ENCODE measurements around the gene SNN. TPM values are rescaled to one million over a fixed set of nuclear protein-coding genes. Genes with fewer than 3 reads are reported as not detected.

The SNN gene
- total RNA-seq, 1 experiment from 2014 or later: 65.2 TPM

DNA sequence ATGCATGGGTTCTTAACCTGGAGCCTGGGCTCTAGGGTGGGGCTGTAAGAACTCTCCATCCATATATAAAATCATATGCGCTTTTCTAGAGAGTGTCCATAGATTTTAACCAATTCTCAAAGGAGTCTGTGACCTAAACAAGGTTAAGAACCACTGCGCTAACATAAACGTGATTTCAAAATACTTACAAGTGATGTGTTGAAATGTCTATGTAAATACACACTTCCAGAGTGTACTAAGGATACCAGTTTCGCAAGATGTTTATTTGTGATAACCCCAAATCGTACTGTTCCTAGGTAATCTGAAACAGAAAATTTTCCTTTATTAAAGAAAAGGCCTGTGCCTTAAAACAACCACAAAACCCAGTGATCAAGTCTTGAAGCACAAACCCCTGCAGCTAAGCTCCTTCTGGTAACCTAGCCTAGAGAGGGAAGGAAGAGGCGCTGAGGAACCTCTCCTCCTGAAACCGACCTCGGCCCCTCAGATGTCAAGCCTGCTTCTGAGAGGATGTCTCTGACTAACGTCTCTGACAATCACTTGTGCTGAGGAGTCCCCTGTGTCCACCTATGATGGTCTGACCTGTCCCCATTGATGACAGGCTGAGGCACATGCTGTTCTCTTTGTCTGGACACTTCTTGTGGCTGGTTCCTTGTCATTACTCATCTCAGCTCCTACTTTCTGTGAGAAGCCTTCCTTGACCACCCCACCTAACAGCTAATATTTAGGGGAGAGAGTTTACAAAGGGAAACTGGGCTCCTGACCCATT lies 32.2 kb downstream of the SNN start:
- POLR2A ChIA-PET: no interaction called here

DNA sequence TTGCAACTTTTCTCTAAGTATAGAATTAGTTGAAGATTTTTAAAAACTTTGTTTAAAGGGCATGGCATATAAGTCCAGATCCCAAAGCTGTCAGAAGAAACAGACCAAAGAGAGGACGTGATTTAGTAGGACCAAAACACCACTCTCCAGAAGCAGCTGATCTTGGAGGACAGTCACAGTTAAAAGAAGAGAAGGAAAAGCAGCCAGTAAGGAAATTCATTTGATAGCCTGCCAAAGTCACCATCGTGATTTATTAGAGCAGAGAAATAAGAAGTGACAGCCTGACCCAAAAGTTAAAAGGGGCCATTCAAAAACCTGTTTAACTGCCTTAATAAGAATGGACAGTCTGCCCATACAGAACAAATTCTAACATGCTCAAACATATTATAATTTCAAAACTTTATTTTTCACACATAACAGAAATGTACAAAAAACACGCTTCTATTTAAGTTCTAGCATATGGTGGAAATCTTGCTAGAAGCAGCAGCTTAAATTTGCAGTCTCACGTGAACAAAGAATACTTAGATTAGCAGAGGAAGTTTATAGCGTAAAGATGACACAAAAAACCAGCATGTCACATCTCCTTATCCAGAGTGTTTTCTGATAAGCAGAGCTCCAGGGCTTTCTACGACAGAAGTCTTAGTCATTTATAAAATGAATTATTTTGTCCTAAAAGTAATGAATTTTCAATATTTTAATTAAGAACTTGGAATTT lies 37.2 kb downstream of the SNN start:
- no peaks in the 10 kb centered on the region for H3K4me1 Mint-ChIP-seq
- no peak for TF ChIP-seq ZNF423 (CRISPR knock-in tag; IDR thresholded peaks at IDR 0.05)
- TF ChIP-seq, protein P1, sequence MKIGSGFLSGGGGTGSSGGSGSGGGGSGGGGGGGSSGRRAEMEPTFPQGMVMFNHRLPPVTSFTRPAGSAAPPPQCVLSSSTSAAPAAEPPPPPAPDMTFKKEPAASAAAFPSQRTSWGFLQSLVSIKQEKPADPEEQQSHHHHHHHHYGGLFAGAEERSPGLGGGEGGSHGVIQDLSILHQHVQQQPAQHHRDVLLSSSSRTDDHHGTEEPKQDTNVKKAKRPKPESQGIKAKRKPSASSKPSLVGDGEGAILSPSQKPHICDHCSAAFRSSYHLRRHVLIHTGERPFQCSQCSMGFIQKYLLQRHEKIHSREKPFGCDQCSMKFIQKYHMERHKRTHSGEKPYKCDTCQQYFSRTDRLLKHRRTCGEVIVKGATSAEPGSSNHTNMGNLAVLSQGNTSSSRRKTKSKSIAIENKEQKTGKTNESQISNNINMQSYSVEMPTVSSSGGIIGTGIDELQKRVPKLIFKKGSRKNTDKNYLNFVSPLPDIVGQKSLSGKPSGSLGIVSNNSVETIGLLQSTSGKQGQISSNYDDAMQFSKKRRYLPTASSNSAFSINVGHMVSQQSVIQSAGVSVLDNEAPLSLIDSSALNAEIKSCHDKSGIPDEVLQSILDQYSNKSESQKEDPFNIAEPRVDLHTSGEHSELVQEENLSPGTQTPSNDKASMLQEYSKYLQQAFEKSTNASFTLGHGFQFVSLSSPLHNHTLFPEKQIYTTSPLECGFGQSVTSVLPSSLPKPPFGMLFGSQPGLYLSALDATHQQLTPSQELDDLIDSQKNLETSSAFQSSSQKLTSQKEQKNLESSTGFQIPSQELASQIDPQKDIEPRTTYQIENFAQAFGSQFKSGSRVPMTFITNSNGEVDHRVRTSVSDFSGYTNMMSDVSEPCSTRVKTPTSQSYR (CRISPR knock-in tag; IDR thresholded peaks at IDR 0.05): no peak
- TF ChIP-seq, protein P2, sequence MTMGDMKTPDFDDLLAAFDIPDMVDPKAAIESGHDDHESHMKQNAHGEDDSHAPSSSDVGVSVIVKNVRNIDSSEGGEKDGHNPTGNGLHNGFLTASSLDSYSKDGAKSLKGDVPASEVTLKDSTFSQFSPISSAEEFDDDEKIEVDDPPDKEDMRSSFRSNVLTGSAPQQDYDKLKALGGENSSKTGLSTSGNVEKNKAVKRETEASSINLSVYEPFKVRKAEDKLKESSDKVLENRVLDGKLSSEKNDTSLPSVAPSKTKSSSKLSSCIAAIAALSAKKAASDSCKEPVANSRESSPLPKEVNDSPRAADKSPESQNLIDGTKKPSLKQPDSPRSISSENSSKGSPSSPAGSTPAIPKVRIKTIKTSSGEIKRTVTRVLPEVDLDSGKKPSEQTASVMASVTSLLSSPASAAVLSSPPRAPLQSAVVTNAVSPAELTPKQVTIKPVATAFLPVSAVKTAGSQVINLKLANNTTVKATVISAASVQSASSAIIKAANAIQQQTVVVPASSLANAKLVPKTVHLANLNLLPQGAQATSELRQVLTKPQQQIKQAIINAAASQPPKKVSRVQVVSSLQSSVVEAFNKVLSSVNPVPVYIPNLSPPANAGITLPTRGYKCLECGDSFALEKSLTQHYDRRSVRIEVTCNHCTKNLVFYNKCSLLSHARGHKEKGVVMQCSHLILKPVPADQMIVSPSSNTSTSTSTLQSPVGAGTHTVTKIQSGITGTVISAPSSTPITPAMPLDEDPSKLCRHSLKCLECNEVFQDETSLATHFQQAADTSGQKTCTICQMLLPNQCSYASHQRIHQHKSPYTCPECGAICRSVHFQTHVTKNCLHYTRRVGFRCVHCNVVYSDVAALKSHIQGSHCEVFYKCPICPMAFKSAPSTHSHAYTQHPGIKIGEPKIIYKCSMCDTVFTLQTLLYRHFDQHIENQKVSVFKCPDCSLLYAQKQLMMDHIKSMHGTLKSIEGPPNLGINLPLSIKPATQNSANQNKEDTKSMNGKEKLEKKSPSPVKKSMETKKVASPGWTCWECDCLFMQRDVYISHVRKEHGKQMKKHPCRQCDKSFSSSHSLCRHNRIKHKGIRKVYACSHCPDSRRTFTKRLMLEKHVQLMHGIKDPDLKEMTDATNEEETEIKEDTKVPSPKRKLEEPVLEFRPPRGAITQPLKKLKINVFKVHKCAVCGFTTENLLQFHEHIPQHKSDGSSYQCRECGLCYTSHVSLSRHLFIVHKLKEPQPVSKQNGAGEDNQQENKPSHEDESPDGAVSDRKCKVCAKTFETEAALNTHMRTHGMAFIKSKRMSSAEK (CRISPR knock-in tag; IDR thresholded peaks at IDR 0.05; ENCODE audit: borderline replicate concordance): no peak
- no peak for TF ChIP-seq ATF1 (CRISPR knock-in tag; IDR thresholded peaks at IDR 0.05)
- no peak for TF ChIP-seq FOXK1 (CRISPR knock-in tag; IDR thresholded peaks at IDR 0.05)
- TF ChIP-seq FOXP1 (CRISPR knock-in tag; IDR thresholded peaks at IDR 0.05; ENCODE audit: borderline replicate concordance): no peak
- TF ChIP-seq, protein P3, sequence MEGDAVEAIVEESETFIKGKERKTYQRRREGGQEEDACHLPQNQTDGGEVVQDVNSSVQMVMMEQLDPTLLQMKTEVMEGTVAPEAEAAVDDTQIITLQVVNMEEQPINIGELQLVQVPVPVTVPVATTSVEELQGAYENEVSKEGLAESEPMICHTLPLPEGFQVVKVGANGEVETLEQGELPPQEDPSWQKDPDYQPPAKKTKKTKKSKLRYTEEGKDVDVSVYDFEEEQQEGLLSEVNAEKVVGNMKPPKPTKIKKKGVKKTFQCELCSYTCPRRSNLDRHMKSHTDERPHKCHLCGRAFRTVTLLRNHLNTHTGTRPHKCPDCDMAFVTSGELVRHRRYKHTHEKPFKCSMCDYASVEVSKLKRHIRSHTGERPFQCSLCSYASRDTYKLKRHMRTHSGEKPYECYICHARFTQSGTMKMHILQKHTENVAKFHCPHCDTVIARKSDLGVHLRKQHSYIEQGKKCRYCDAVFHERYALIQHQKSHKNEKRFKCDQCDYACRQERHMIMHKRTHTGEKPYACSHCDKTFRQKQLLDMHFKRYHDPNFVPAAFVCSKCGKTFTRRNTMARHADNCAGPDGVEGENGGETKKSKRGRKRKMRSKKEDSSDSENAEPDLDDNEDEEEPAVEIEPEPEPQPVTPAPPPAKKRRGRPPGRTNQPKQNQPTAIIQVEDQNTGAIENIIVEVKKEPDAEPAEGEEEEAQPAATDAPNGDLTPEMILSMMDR (IDR thresholded peaks at IDR 0.05): no peak
- TF ChIP-seq, protein P4, sequence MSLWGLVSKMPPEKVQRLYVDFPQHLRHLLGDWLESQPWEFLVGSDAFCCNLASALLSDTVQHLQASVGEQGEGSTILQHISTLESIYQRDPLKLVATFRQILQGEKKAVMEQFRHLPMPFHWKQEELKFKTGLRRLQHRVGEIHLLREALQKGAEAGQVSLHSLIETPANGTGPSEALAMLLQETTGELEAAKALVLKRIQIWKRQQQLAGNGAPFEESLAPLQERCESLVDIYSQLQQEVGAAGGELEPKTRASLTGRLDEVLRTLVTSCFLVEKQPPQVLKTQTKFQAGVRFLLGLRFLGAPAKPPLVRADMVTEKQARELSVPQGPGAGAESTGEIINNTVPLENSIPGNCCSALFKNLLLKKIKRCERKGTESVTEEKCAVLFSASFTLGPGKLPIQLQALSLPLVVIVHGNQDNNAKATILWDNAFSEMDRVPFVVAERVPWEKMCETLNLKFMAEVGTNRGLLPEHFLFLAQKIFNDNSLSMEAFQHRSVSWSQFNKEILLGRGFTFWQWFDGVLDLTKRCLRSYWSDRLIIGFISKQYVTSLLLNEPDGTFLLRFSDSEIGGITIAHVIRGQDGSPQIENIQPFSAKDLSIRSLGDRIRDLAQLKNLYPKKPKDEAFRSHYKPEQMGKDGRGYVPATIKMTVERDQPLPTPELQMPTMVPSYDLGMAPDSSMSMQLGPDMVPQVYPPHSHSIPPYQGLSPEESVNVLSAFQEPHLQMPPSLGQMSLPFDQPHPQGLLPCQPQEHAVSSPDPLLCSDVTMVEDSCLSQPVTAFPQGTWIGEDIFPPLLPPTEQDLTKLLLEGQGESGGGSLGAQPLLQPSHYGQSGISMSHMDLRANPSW (CRISPR knock-in tag; conservative IDR thresholded peaks at IDR 0.05; ENCODE audit: low read depth): no peak
- TF ChIP-seq, protein P5, sequence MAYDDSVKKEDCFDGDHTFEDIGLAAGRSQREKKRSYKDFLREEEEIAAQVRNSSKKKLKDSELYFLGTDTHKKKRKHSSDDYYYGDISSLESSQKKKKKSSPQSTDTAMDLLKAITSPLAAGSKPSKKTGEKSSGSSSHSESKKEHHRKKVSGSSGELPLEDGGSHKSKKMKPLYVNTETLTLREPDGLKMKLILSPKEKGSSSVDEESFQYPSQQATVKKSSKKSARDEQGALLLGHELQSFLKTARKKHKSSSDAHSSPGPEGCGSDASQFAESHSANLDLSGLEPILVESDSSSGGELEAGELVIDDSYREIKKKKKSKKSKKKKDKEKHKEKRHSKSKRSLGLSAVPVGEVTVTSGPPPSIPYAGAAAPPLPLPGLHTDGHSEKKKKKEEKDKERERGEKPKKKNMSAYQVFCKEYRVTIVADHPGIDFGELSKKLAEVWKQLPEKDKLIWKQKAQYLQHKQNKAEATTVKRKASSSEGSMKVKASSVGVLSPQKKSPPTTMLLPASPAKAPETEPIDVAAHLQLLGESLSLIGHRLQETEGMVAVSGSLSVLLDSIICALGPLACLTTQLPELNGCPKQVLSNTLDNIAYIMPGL (CRISPR knock-in tag; IDR thresholded peaks at IDR 0.05): no peak
- TF ChIP-seq, protein P6, sequence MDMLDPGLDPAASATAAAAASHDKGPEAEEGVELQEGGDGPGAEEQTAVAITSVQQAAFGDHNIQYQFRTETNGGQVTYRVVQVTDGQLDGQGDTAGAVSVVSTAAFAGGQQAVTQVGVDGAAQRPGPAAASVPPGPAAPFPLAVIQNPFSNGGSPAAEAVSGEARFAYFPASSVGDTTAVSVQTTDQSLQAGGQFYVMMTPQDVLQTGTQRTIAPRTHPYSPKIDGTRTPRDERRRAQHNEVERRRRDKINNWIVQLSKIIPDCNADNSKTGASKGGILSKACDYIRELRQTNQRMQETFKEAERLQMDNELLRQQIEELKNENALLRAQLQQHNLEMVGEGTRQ (CRISPR knock-in tag; IDR thresholded peaks at IDR 0.05): no peak
- no peak for TF ChIP-seq CREM (CRISPR knock-in tag; IDR thresholded peaks at IDR 0.05)
- no peak for TF ChIP-seq SOX15 (CRISPR knock-in tag; IDR thresholded peaks at IDR 0.05)
- TF ChIP-seq SP1 (CRISPR knock-in tag; conservative IDR thresholded peaks at IDR 0.05): no peak

More for the DNA sequence above, 32.2 kb downstream of the SNN start:
- ATAC-seq: no peak
- Mint-ChIP-seq H3K27ac (no peak overlapping the region), H3K27me3 (ENCODE audit: low read depth) (no peaks in the 10 kb centered on the region), H3K4me3 (no peak overlapping the region), H3K9me3 (no peaks in the 10 kb centered on the region), H3K4me1 (no peaks in the 10 kb centered on the region), H3K36me3 (peaks cover 13% of the 10 kb centered on the region; the same call in 1 of the 2 replicates)
- DNase-seq (ENCODE audit: low spot score): no peak
- CTCF ChIA-PET: interaction anchor here (0.7 kb wide), 1 partner anchor 127 kb away, joined by 4 read pairs; no protein-coding TSS in a partner anchor
- TF ChIP-seq, protein P7, sequence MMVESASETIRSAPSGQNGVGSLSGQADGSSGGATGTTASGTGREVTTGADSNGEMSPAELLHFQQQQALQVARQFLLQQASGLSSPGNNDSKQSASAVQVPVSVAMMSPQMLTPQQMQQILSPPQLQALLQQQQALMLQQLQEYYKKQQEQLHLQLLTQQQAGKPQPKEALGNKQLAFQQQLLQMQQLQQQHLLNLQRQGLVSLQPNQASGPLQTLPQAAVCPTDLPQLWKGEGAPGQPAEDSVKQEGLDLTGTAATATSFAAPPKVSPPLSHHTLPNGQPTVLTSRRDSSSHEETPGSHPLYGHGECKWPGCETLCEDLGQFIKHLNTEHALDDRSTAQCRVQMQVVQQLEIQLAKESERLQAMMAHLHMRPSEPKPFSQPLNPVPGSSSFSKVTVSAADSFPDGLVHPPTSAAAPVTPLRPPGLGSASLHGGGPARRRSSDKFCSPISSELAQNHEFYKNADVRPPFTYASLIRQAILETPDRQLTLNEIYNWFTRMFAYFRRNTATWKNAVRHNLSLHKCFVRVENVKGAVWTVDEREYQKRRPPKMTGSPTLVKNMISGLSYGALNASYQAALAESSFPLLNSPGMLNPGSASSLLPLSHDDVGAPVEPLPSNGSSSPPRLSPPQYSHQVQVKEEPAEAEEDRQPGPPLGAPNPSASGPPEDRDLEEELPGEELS (CRISPR knock-in tag; IDR thresholded peaks at IDR 0.05): no peak
- 0 out of 2 replicates have a peak, but pooled peaks have one; percentile 32 for TF ChIP-seq GABPB1 (CRISPR knock-in tag; IDR thresholded peaks at IDR 0.05)

More for the DNA sequence above, 37.2 kb downstream of the SNN start:
- H3K27me3 Mint-ChIP-seq (ENCODE audit: low read depth): no peaks in the 10 kb centered on the region
- no peaks in the 10 kb centered on the region for H3K9me3 Mint-ChIP-seq
- ChIA-PET POLR2A (no interaction called here), CTCF (interaction anchor here (0.5 to 2.2 kb wide), 3 partner anchors 9 to 174 kb away, joined by 3 to 8 read pairs (median 4); no protein-coding TSS in a partner anchor)
- H3K36me3 Mint-ChIP-seq: peaks cover 3% of the 10 kb centered on the region; the same call in 1 of the 2 replicates
- ATAC-seq: no peak
- H3K27ac Mint-ChIP-seq: no peak overlapping the region
- no peak for DNase-seq (ENCODE audit: low spot score)
- H3K4me3 Mint-ChIP-seq: no peak overlapping the region
